ENCODE results near the gene SRSF11.
"Not testable (repeated sequence)": the region's sequence is repeated elsewhere in the genome, so short reads cannot be mapped to it uniquely, and the experiment has no call there.

The SRSF11 gene

GRCh38 chr1:70205434-70206118 is 15.6 kb upstream of the SRSF11 start, which contains the start of gene LRRC40:
Gene LRRC40 (minus strand): TSS chr1:70205579. CDS start chr1:70205540, 39 bp downstream.
- H3K9me2 ChIP-seq (replicated peaks; ENCODE audit: control insufficient read depth, low read length) = no peaks in the 10 kb centered on the region
- peaks cover 46% of the 10 kb centered on the region for H3K4me1 ChIP-seq (ENCODE audit: control insufficient read depth, low read length)
- no peaks in the 10 kb centered on the region for H4K20me1 ChIP-seq (ENCODE audit: control insufficient read depth, insufficient read depth, low read depth, low read length)
- H3K27me3 ChIP-seq (ENCODE audit: control insufficient read depth, low read length) = no peaks in the 10 kb centered on the region
- no peaks in the 10 kb centered on the region for H3K9me3 ChIP-seq (ENCODE audit: control insufficient read depth, insufficient read depth, low read length)
- peaks cover 98% of the 10 kb centered on the region for H3K79me2 ChIP-seq (ENCODE audit: control insufficient read depth, low read length)
- TF ChIP-seq CTCF (IDR thresholded peaks at IDR 0.05; ENCODE audit: low read depth, low read length, poor library complexity, severe bottlenecking) (peak; percentile 45), EZH2phosphoT487 (IDR thresholded peaks at IDR 0.05; ENCODE audit: borderline replicate concordance, low read length) (no peak)
- H3K4me3 ChIP-seq (ENCODE audit: low read length) = peak within 1 kb of the TSS; percentile 82
- H3K36me3 ChIP-seq (ENCODE audit: control insufficient read depth, low read length) = peaks cover 38% of the 10 kb centered on the region
- H3K4me2 ChIP-seq (ENCODE audit: low read length) = peak within 1 kb of the TSS; percentile 72
- peaks cover 3% of the 10 kb centered on the region; the same call in 1 of the 2 replicates for H3F3A ChIP-seq (ENCODE audit: control insufficient read depth, insufficient read depth)
- peak within 1 kb of the TSS; percentile 71 for H3K27ac ChIP-seq (ENCODE audit: low read depth, low read length)

DNA sequence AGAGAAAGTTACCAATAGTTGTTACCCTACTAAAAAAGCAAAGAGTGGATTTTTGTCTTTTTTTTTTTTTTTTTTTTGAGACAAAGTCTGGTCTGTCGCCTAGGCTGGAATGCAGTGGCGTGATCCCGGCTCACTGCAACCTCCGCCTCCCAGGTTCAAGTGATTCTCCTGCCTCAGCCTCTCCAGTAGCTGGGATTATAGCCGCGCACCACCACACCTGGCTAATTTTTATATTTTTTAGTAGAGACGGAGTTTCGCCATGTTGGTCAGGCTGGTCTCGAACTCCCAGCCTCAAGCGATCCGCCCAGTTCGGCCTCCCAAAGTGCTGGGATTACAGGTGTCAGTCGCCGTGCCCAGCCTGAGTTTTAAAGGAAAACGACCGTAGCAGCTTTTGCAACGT is 14.3 kb upstream of the SRSF11 start:
- not testable (repeated sequence) for H3K9me2 ChIP-seq (replicated peaks; ENCODE audit: control insufficient read depth, low read length); H4K20me1 ChIP-seq (ENCODE audit: control insufficient read depth, insufficient read depth, low read depth, low read length); H3F3A ChIP-seq (ENCODE audit: control insufficient read depth, insufficient read depth); H3K27me3 ChIP-seq (ENCODE audit: control insufficient read depth, low read length); H3K9me3 ChIP-seq (ENCODE audit: control insufficient read depth, insufficient read depth, low read length); H3K27ac ChIP-seq (ENCODE audit: low read depth, low read length)
- H3K36me3 ChIP-seq (ENCODE audit: control insufficient read depth, low read length) = peaks cover 46% of the 10 kb centered on the region
- peak overlapping the region; percentile 82 for H3K4me3 ChIP-seq (ENCODE audit: low read length)
- H3K4me2 ChIP-seq (ENCODE audit: low read length) = peak overlapping the region; percentile 72
- peaks cover 98% of the 10 kb centered on the region for H3K79me2 ChIP-seq (ENCODE audit: control insufficient read depth, low read length)
- H3K4me1 ChIP-seq (ENCODE audit: control insufficient read depth, low read length) = peaks cover 46% of the 10 kb centered on the region

GRCh38 chr1:70207492-70207891 is 13.7 kb upstream of the SRSF11 start:
- Histone ChIP-seq H3K9me2 (replicated peaks; ENCODE audit: control insufficient read depth, low read length) (no peaks in the 10 kb centered on the region), H3K9me3 (ENCODE audit: control insufficient read depth, insufficient read depth, low read length) (no peaks in the 10 kb centered on the region), H3K79me2 (ENCODE audit: control insufficient read depth, low read length) (peaks cover 98% of the 10 kb centered on the region), H3K36me3 (ENCODE audit: control insufficient read depth, low read length) (peaks cover 43% of the 10 kb centered on the region), H3K4me2 (ENCODE audit: low read length) (peak overlapping the region; percentile 72), H3K27me3 (ENCODE audit: control insufficient read depth, low read length) (no peaks in the 10 kb centered on the region), H3K4me1 (ENCODE audit: control insufficient read depth, low read length) (peaks cover 41% of the 10 kb centered on the region), H4K20me1 (ENCODE audit: control insufficient read depth, insufficient read depth, low read depth, low read length) (no peaks in the 10 kb centered on the region; the same call in 1 of the 2 replicates), H3K4me3 (ENCODE audit: low read length) (peak overlapping the region; percentile 82), H3F3A (ENCODE audit: control insufficient read depth, insufficient read depth) (peaks cover 3% of the 10 kb centered on the region; the same call in 1 of the 2 replicates), H3K27ac (ENCODE audit: low read depth, low read length) (no peak overlapping the region)
- TF ChIP-seq CTCF (IDR thresholded peaks at IDR 0.05; ENCODE audit: low read depth, low read length, poor library complexity, severe bottlenecking) = no peak
- TF ChIP-seq EZH2phosphoT487 (IDR thresholded peaks at IDR 0.05; ENCODE audit: borderline replicate concordance, low read length) = no peak

DNA sequence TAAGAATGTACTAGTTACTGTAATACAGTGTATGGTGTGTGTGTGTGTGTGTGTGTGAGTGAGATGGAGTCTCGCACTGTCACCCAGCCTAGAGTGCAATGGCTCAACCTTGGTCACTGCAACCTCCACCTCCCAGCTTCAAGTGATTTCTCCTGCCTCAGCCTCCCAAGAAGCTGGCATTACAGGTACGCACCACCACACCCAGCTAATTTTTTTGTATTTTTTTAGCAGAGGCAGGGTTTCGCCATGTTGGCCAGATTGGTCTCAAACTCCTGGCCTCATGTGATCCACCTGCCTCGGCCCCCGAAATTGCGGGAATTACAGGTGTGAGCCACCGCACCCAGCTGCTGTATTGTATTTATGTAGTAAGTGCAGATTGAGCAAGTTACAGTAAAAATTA is 12.9 kb upstream of the SRSF11 start:
- Histone ChIP-seq H3K4me3 (ENCODE audit: low read length) (no peak overlapping the region), H3K9me2 (replicated peaks; ENCODE audit: control insufficient read depth, low read length) (no peaks in the 10 kb centered on the region), H3K4me2 (ENCODE audit: low read length) (no peak overlapping the region; the same call in 1 of the 2 replicates), H3K27ac (ENCODE audit: low read depth, low read length) (no peak overlapping the region), H3F3A (ENCODE audit: control insufficient read depth, insufficient read depth) (peaks cover 3% of the 10 kb centered on the region; the same call in 1 of the 2 replicates), H3K79me2 (ENCODE audit: control insufficient read depth, low read length) (peaks cover 98% of the 10 kb centered on the region), H3K36me3 (ENCODE audit: control insufficient read depth, low read length) (peaks cover 39% of the 10 kb centered on the region), H3K4me1 (ENCODE audit: control insufficient read depth, low read length) (peaks cover 33% of the 10 kb centered on the region), H3K9me3 (ENCODE audit: control insufficient read depth, insufficient read depth, low read length) (no peaks in the 10 kb centered on the region), H4K20me1 (ENCODE audit: control insufficient read depth, insufficient read depth, low read depth, low read length) (no peaks in the 10 kb centered on the region; the same call in 1 of the 2 replicates), H3K27me3 (ENCODE audit: control insufficient read depth, low read length) (no peaks in the 10 kb centered on the region)
- TF ChIP-seq CTCF (IDR thresholded peaks at IDR 0.05; ENCODE audit: low read depth, low read length, poor library complexity, severe bottlenecking) (no peak), EZH2phosphoT487 (IDR thresholded peaks at IDR 0.05; ENCODE audit: borderline replicate concordance, low read length) (no peak)

Data from DOHH2 (cell line).